Left colon (tissue), 2 donors: ENCODE results near the gene NRSN1. TPM values are rescaled to one million over a fixed set of nuclear protein-coding genes. Genes with fewer than 3 reads are reported as not detected.
"Not testable (repeated sequence)": the region's sequence is repeated elsewhere in the genome, so short reads cannot be mapped to it uniquely, and the experiment has no call there.

Experiments
- ATAC-seq: fragments of 200-7000 bp; cut with Tn5 transposase; one replicate; pipeline ENCODE4 v1.9.1; 2020; ENCODE audit warnings: mild to moderate bottlenecking, moderate library complexity
- DNase-seq, 2 donors: peaks; one replicate each; pipeline ENCODE4 v3.0.0-alpha.2; 2020
- intact Hi-C, 2 donors: fragments of 100-400 bp; cut with DNase I in 1 of 2; cut with micrococcal nuclease in 1 of 2; formaldehyde crosslinking; loops; one replicate each; pipeline versions ENCODE4 v1.11.2 to v1.14.0; 2022; cut with DNase I, micrococcal nuclease
- total RNA-seq, 2 donors: library from RNA; stranded (reverse); fragmentation: NEBNext Ultra II Directional; extraction: Animal tissue kit (Norgen Biotek cat#: 25700); gene quantifications; one replicate each; pipeline ENCODE4 v1.2.1, GENCODE V29; 2021
- donor health status: DM: no; HTN: no; CAD: no.
- donor health status: DM: yes; HTN: yes; CAD: no.

Gene NRSN1
- total RNA-seq, 2 donors from 2014 or later: 0.12 to 0.45 TPM

DNA sequence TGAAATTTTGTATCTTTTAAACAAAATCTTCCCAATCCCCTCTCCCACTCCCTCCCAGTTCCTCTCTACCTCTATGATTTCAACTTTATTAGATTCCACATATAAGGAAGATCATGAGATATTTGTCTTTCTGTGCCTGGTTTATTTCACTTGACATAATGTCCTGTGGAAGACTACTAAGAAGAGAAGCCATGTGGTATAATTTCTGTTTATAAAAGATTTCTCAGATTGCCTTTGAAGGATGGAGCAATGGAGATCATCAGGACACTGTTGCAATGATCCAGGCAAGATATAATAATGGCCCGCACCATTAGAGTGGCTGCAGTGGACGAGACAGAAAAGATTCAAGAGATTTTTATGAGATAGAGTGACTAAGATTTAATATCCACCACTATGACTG, 13.1 kb downstream of the NRSN1 start:
- DNase-seq (no peak), ATAC-seq (no peak)
- intact Hi-C loops: no loop called here

DNA sequence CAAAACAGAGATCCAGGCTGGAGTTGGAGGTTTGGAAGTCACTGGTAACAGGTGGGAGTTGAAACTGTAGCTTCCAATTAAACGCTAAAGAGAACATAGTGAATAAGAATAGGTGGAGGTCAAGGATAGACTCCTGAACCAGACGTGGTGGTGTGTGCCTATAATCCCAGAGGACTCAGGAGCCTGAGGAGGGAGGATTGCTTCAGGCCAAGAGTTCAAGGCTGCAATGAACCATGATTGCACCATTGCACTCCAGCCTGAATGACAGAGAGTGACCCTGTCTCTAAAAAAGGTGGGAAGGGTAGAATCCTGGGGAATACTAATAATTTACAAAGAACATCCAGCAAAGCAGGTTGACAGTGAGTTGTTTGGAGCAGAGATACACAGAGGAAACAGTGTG, 13.6 kb downstream of the NRSN1 start:
- DNase-seq (no peak), ATAC-seq (no peak)
- intact Hi-C loops: no loop called here

DNA sequence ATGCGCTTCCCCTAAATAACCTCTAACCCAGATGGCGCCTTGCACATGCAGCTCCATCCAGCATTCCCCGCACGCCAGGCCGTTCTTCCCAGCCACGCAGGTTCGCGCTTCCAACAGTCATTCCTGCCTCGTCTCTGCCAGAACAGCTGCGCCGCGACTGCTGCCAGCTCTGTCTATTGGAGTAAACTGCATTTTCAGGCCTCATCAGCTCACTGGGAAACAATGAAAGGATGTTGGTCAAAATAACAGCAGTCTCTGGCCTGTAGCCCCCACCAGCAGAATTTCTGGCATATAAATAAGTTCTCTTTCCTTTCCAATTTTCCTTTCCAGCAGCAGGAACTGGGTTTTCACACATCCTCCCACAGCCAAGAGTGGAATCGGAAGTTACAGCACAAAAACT, 14.6 kb downstream of the NRSN1 start:
- ATAC-seq (no peak), DNase-seq (peak in 1 of 2 donors; percentile 3)
- intact Hi-C loops: no loop called here

DNA sequence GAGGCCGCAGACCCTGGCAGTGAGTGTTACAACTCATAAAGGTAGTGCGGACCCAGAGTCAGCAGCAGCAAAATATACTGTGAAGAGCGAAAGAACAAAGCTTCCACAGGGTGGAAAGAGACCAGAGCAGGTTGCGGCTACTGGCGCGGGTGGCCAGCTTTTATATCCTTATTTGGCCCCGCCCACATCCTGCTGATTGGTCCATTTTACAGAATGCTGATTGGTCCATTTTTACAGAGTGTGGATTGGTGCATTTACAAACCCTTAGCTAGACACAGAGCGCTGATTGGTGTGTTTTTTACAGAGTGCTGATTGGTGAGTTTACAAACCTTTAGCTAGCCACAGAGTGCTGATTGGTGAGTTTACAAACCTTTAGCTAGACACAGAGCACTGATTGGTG, 16.7 kb downstream of the NRSN1 start:
- intact Hi-C loops, ATAC-seq, DNase-seq: not testable (repeated sequence)

DNA sequence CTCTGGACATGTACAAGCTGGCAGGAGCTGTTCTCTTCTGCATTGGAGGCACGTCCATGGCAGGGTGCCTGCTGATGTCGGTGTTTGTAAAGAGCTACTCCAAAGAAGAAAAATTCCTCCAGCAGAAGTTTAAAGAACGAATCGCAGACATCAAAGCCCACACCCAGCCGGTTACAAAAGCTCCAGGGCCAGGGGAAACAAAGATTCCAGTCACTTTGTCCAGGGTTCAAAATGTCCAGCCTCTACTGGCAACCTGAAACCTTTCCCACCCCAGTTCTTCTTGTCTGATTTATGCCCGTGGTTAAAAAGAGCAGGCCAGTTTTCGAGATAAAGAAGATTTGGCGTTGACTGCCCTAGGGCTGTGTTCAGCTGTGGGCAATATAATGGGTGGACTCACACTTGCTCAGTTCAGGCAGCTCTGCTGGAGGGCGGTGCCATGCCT, 19.7 kb downstream of the NRSN1 start:
- DNase-seq: no peak
- intact Hi-C loops: no loop called here
- ATAC-seq: no peak

DNA sequence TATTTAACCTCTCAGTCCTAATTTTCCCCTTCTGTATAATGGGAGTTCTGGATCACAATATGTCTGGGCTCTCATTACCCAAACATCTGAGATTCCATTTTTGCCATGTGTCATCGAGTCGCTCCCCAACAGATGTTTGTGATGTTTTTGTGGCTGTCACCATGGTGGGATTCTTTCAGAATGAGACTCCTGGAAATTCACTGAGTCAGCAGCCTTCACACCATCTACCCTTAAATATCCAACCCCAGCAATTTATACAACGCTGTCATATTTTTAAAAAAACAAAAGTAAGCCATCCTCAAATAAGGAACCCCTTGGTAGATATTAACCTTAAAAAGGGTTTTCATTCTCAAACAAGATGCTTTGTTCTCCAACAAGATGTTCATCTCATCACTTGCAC, 20.9 kb downstream of the NRSN1 start:
- intact Hi-C loops: no loop called here
- ATAC-seq (no peak), DNase-seq (no peak)

DNA sequence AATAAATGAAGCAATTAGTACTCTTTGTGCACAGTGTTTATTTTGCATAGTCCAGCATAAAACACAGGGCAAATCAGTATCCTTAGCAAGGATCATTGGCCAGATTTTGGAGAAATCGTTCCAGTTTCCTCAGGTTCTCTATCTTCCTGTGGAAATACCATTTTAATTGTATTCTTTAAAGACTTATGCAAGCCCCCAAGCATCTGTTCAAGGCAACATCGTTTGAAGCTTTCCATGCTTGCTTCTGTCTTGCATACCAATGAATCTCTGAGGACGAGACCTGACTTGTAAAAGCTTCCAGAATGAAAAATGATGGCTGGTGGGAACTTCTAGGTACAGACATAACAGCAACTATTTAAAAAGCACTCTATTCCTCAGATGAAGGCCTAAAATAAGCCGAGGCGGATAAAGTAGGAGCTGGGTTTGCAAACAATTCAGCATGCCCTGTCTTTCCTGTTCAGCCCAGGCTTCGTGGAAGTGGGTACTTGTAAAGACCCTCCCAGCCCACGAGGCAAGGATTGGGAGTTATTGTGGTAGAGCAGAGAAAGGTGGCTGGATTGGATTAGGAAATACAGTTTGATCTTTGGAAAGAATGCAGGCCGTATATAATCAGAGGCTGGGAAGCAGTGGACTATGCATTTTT, 21.6 kb downstream of the NRSN1 start:
- DNase-seq (no peak), ATAC-seq (no peak)
- intact Hi-C loops: no loop called here

DNA sequence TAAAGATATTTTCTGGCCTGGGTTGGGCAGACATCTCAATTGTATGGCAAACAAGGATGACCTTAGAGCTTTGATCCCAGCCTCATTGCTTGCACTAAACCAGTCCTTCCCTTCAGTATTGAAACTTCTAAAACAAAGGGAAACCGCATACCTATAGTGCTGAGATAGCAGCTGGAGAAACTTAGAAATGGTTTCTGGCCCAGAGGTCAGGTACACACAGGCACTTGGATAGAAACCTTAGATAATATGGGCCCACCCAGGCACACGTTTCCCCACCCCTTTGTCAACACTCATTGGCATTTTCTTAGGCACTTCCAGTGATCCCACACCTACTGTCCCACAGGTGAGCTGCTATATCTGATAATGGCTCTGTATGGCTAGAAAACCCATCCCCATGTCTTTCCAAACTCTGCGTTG, 22.1 kb downstream of the NRSN1 start:
- intact Hi-C loops: no loop called here
- no peak for DNase-seq
- ATAC-seq: no peak

DNA sequence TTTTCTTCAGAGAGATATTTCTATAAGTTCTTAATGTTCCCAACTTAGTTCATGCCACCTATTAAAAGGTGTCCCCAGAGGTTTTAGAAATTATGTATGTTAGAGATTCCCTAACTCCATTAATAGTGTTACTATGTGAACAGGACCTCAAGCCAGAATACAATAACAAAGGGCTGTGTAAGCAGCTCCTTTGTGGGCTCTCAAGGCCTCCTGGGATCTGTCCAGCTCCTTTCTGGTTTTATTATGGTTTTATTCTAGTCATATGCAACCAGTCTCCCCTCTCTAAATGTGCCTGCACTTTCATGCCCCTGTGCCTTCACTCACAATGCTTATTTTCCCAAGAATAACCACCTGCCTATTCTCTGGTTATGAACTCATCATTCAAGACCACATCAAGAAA, 22.7 kb downstream of the NRSN1 start:
- no peak for ATAC-seq
- intact Hi-C loops: no loop called here
- no peak for DNase-seq

DNA sequence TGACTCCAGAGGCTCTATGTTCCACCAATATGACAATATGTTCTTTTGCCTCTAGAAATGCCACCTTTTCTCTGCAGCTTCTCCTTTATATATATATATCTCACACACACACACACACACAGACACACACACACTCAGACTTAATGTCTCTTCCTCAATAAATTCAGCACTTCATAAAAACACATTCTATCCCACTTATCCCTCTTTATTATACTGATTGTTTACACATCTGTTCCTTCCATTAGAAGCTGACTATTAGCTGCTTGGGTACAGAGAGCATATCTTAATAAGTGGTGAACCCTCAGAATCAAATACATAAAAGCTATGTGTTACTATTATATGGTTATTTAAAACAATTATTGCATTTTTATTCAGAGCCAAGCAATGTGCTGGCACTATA, 23.3 kb downstream of the NRSN1 start:
- ATAC-seq (no peak), DNase-seq (no peak)
- intact Hi-C loops: no loop called here

DNA sequence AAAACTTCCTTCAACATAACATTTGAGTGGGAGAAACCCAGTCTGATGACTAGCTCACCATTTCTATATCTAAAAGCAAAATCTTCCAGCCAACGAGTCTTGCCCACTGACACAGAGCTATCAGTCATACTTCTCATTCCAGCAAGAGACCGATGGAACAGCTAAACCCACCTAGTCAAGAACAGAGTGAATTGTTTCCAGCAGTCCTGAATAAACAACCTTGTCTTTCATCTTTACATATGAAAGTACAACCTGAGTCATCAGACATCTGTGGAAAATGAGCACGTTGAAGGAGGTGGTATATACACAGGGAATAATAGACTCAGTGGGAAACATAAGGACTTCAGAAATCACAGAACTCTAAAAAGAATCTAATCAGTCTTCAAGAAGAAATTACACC, 23.8 kb downstream of the NRSN1 start:
- intact Hi-C loops: no loop called here
- DNase-seq (no peak), ATAC-seq (no peak)

DNA sequence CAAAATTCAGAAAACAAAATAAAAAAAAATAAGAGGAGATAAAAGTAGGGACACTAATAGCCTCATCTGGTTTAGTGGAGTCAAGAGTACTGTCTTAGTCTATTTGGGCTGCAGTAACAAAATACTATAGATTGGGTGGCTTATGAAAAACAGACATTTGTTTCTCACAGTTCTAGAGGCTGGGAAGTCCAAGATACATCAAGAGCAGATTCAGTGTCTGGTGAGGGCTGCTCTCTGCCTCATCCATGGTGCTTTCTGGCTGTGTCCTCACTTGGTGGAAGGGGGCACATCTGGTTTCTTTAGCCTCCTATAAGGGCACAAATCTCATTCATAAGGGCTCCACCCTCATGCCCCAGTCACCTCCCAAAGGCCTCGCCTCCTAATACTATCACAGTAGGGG, 26.0 kb downstream of the NRSN1 start:
- no peak for ATAC-seq
- intact Hi-C loops: no loop called here

DNA sequence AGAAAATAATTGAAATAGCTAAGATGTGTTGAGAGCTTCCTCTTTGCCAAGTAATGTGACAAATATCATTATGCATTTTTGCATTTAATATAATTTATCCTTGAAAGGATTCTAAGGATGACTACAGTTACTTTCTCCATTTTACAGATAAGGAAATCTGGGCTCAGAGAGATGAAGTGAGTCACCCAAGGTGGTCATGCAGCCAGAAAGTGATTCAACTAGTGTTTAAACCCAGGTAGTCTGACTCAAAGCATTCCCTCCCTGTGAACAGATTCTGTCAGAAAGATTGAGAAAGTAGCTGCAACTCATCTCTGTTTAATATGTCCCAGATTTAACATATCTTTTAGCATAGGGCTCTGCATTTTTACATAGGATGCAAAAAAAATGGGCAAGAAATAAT, 28.1 kb downstream of the NRSN1 start:
- DNase-seq (no peak), ATAC-seq (no peak)
- intact Hi-C loops: no loop called here

More for the DNA sequence above, 26.0 kb downstream of the NRSN1 start:
- DNase-seq: no peak

DNA sequence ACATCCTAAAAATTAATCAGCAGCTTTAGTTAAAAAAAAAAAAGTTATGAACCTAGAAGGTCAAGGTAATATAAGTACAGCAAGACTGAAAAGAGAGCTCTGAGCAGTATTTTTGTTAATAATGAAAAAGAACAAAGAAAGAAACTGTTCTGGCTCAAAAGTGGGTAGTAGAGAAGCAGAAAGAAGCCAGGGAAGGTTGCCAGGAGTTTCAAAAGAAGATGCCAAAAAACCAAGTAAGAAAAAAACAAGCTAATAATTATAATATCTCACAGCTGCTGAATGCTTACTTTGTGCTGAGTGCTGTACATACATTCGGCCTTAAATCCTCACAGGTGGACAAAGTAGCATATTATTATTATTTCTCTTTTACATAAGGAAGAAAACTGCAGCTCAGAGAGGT, 31.9 kb downstream of the NRSN1 start:
- no peak for DNase-seq
- intact Hi-C loops: no loop called here
- no peak for ATAC-seq

DNA sequence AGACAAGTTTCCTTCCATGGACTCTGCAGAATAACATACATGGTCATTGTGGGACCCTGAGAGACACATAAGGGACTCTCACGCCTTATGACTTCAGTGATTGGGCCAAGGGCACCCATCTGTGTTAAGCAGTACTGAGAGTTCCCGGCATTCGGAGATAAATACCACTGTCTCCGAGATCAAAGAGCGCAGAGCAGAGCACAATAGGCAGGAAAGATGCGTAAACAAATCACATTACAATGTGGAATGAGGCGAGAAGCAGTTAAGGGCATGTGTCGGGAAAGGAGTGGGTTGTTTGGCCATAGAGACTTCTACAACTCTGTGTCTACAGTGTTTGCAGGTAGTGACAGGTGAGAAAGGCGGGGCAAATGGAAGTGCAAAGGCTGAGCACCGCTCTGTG, 57.6 kb downstream of the NRSN1 start:
- intact Hi-C loops: no loop called here
- no peak for ATAC-seq
- no peak for DNase-seq

DNA sequence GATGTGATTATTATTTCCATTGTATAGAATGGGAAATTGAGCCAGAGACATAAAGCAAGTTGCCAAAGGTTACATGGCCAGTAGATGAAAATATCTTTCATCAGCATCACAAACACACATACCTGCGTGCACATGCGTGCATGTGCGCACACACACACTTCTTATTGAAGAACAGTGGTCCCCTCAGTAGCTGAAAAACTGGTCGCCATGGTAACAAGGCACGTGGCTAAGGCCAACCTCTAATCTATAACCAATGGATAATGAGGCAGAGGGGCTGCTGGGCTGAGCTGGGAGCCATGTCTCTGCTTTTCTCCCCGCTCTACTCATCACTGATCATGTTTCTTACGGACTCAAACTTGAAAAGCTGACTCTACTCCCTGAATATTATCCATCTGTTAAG, 60.3 kb downstream of the NRSN1 start:
- DNase-seq (no peak), ATAC-seq (no peak)
- intact Hi-C loops: no loop called here

DNA sequence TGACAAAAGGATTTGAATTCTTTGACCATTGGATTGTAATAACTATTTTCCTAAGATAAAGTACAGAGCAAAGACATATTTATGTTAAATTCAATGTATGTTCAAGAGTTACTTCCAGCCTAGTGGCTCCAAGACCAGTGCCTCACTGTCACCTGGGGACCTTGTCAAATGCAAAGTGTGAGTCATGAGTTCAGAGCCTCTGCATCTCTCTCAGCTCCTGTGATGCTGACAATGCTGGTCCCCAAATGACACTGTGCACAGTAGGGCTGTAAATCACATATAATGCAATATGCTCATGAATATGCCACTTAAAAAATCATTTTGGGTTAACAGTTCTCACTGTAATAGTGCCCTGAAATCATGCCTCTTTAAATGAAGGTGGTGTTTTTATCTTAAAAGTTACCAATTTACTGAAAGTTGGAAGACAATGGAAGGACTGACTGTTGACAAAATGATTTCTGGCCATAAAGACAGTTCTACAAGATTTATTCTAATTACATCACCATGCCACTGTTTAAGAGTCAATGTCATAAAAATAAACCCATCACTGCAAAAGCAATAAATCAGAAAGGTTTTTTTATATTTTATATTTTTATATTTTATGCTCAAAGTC, 62.1 kb downstream of the NRSN1 start:
- DNase-seq: no peak
- intact Hi-C loops: no loop called here
- ATAC-seq: no peak

DNA sequence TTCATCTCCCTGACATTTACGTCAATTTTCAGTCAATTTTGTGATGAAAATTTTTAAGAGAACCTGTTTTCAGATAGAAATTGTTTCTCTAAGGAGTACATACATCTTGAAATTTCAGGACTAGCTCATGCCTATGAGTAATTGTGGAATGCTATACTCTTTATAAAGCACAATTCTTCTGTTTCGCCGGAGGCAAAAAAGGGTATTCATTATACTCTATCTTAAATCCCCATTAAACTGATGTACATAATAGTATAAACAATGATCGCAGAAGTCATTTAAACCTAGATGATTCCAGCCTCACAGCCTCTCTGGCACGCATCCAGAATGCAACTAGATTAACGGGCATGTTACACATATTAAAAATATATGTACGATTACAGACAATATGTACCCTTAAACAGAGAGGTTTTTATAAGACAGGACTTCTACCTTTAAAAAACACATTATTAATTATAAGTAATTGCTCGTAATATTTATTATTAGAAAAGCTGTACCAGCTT, 62.6 kb downstream of the NRSN1 start:
- DNase-seq: no peak
- no peak for ATAC-seq
- intact Hi-C loops: no loop called here

DNA sequence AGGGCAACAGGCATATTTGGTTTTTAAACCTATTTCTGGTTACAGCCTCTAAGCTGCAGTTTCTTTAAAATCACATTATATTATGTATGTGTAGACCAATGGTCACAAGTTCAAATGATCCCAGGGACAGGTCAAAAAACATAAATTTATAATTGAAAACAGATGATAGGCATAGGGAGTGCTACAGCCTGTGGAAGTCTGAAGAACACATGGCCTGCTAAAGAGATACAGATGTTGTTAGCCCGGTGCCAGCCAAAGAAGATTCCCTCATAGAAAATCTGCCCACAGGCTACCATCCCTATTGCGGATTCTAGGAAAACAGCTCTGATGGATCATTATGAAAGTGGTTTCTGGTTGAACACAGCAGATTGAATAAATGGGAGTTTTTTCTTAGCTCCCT, 65.3 kb downstream of the NRSN1 start:
- intact Hi-C loops: no loop called here
- no peak for DNase-seq
- ATAC-seq: no peak

DNA sequence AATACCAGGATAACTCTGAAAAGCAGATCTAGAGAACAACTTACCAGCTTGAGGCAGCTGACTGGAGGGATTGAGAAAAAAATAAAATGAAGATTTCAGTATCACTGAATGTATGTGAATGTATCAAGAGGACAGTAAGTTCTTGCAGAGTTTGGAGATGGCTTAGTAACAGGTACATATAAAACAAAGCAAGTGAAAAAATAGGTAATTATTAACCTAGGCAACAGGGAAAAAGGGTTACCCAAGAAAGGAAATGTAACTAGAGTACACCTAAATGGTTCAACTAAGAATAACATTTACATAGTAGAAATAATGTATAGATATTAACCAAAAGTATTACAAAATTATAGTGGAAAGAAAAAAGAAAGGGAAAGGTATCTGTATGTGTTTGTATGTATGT, 67.3 kb downstream of the NRSN1 start:
- DNase-seq: no peak
- intact Hi-C loops: no loop called here
- no peak for ATAC-seq
